T-helper 17 cell (primary cell): ENCODE data around the gene FKBP15. TPM values are rescaled to one million over a fixed set of nuclear protein-coding genes. Genes with fewer than 3 reads are reported as not detected.

Source experiments
- total RNA-seq, 4 donors: library from RNA in 2 of 4; stranded (reverse) in 2 of 4; gene quantifications; one replicate each; pipeline ENCODE4 v1.2.3 and lab custom pipeline; 2022 to 2026

FKBP15 gene
- total RNA-seq, 2 donors from 2014 or later = 19.3 to 24.0 TPM

Other genes with a start within 250 kb of the FKBP15 start
- 1 to 10 TPM in 1 of 2 donors, not detected in 1; 1.3 TPM for gene ZNF883, start 209.1 kb downstream of the FKBP15 start, total RNA-seq
- gene ZFP37, start 164.6 kb downstream of the FKBP15 start, total RNA-seq = 1 to 10 TPM in 1 of 2 donors, under 1 TPM in 1; 0.65 to 1.5 TPM
- 10 to 100 TPM in 1 of 2 donors, 1 to 10 TPM in 1; 6.6 to 12.8 TPM for gene SLC31A2, start 70.3 kb downstream of the FKBP15 start, total RNA-seq
- gene SLC31A1, start 267 bp upstream of the FKBP15 start, total RNA-seq = 1 to 10 TPM; 2.3 to 4.0 TPM
- 10 to 100 TPM; 20.2 to 22.8 TPM for gene CDC26, start 54.3 kb upstream of the FKBP15 start, total RNA-seq
- 10 to 100 TPM; 17.0 to 17.8 TPM for gene PRPF4, start 54.4 kb upstream of the FKBP15 start, total RNA-seq
- gene RNF183, start 82.1 kb upstream of the FKBP15 start, total RNA-seq = not detected
- under 1 TPM; 0.82 to 0.86 TPM for gene WDR31, start 119.0 kb upstream of the FKBP15 start, total RNA-seq
- gene BSPRY, start 128.3 kb upstream of the FKBP15 start, total RNA-seq = under 1 TPM in 1 of 2 donors, not detected in 1; 0.32 TPM
- 10 to 100 TPM; 13.9 to 14.6 TPM for gene HDHD3, start 155.7 kb upstream of the FKBP15 start, total RNA-seq
- 10 to 100 TPM; 19.3 to 21.8 TPM for gene ALAD, start 180.0 kb upstream of the FKBP15 start, total RNA-seq
- gene POLE3, start 189.4 kb upstream of the FKBP15 start, total RNA-seq = 10 to 100 TPM; 46.6 to 63.7 TPM
- under 1 TPM; 0.47 to 0.65 TPM for gene C9orf43, start 189.5 kb upstream of the FKBP15 start, total RNA-seq
- 10 to 100 TPM; 17.4 to 22.0 TPM for gene RGS3, start 242.4 kb upstream of the FKBP15 start, total RNA-seq